HG02763 (cell line): ENCODE data around the gene CRACDL.
"Not testable (repeated sequence)": the region's sequence is repeated elsewhere in the genome, so short reads cannot be mapped to it uniquely, and the experiment has no call there.

Experiments used
- ATAC-seq: cut with Tn5 transposase; IDR thresholded peaks from one replicate; pipeline ENCODE4 v1.9.1; 2021; ENCODE audit warnings: mild to moderate bottlenecking, moderate library complexity; ENCODE audit not compliant: unreplicated experiment

The CRACDL gene

GRCh38 chr2:98907966-98908905 is 27.8 kb downstream of the CRACDL start:
- ATAC-seq: no peak

GRCh38 chr2:98907385-98907784 is 28.6 kb downstream of the CRACDL start:
- no peak for ATAC-seq

- ATAC-seq: no peak
Observed at GRCh38 chr2:98903767-98904485, 32.1 kb downstream of the CRACDL start.

GRCh38 chr2:98903064-98903355 is 33.0 kb downstream of the CRACDL start:
- no peak for ATAC-seq

GRCh38 chr2:98902209-98903063 is 33.6 kb downstream of the CRACDL start:
- ATAC-seq: no peak

GRCh38 chr2:98901702-98902101 is 34.3 kb downstream of the CRACDL start:
- ATAC-seq: no peak

GRCh38 chr2:98901291-98901690 is 34.7 kb downstream of the CRACDL start:
- ATAC-seq: no peak

- no peak for ATAC-seq
Observed at GRCh38 chr2:98900721-98901120, 35.3 kb downstream of the CRACDL start.

- not testable (repeated sequence) for ATAC-seq
Observed at GRCh38 chr2:98899703-98900078, 36.3 kb downstream of the CRACDL start.

- no peak for ATAC-seq
Observed at GRCh38 chr2:98899041-98899702, 36.9 kb downstream of the CRACDL start.

- ATAC-seq: no peak
Observed at GRCh38 chr2:98898423-98898841, 37.6 kb downstream of the CRACDL start.

GRCh38 chr2:98897746-98898145 is 38.3 kb downstream of the CRACDL start:
- no peak for ATAC-seq

- no peak for ATAC-seq
Observed at GRCh38 chr2:98896944-98897343, 39.1 kb downstream of the CRACDL start.

- ATAC-seq: no peak
Observed at GRCh38 chr2:98896416-98896815, 39.6 kb downstream of the CRACDL start.

GRCh38 chr2:98895901-98896300 is 40.1 kb downstream of the CRACDL start:
- no peak for ATAC-seq

GRCh38 chr2:98895221-98895620 is 40.8 kb downstream of the CRACDL start:
- no peak for ATAC-seq

GRCh38 chr2:98894331-98895000 is 41.6 kb downstream of the CRACDL start:
- ATAC-seq: no peak

GRCh38 chr2:98893911-98894321 is 42.1 kb downstream of the CRACDL start:
- no peak for ATAC-seq

- ATAC-seq: no peak
Observed at GRCh38 chr2:98892871-98893270, 43.2 kb downstream of the CRACDL start.

GRCh38 chr2:98891591-98891990 is 44.4 kb downstream of the CRACDL start:
- no peak for ATAC-seq
